ENCODE results near the gene TSPOAP1. TPM values are rescaled to one million over a fixed set of nuclear protein-coding genes. Genes with fewer than 3 reads are reported as not detected.
A peak's percentile ranks its signal among the peaks of the same experiment; 100 is the strongest.

Gene TSPOAP1
- polyA plus RNA-seq, 1 of the 3 experiments (the other 2 are of a cell fraction) = 0.79 TPM

DNA sequence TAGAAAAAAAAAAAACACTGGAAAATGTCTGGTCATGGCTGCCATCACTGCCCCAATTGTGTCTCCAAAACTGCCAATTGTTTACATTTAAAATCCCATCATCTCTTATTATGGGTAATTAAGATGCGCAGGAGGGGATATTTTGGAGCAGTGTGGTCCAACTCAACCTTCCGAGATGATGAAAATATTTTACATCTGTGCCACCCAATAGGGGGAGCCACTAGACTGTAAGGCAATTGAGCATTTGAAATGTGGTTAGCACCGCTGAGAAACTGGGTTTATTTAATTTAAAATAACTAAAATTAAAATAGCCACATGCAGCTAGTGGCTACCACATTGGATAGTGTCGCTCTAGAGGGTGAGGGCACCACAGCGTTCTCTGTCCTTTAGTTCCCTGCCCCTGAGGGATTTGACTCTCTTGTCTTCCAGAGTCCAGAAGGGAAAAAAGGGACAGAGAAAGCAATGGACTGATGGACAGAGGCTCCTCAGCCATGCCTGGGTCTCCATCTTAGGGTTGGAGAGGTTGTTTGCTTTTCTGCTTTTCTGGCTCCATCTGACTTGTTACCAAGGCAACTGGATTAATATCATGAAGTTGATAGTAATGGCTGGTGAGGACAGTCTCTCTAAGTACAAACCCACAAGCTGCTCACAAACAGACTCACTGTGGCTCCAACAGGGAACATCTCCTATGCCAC is 51.3 kb downstream of the TSPOAP1 start:
- no peaks in the 10 kb centered on the region for H4K20me1 ChIP-seq (ENCODE audit: insufficient read depth)
- TF ChIP-seq MAX (IDR thresholded peaks at IDR 0.05; ENCODE audit: low read depth) (no peak), RCOR1 (IDR thresholded peaks at IDR 0.05; ENCODE audit: low read length) (no peak), RFX5 (IDR thresholded peaks at IDR 0.05; ENCODE audit: low read length) (no peak), RAD21 (IDR thresholded peaks at IDR 0.05; ENCODE audit: low read length) (peak; percentile 57), TAF1 (IDR thresholded peaks at IDR 0.05; ENCODE audit: borderline replicate concordance, low read depth, low read length) (no peak), EP300 (IDR thresholded peaks at IDR 0.05; ENCODE audit: borderline replicate concordance in 1 of 2, low read depth in 1 of 2, low read length in 1 of 2) (no peak), GABPA (IDR thresholded peaks at IDR 0.05; ENCODE audit: low read depth) (no peak), FOXM1 (IDR thresholded peaks at IDR 0.05; ENCODE audit: low read depth) (no peak), SMC3 (IDR thresholded peaks at IDR 0.05; ENCODE audit: low read depth, low read length) (no peak), CTCF (IDR thresholded peaks at IDR 0.05) (peak; percentile 37), SIN3A (IDR thresholded peaks at IDR 0.05; ENCODE audit: borderline replicate concordance, low read depth, low read length) (no peak), NRF1 (IDR thresholded peaks at IDR 0.05; ENCODE audit: low read depth, low read length) (no peak), MXI1 (IDR thresholded peaks at IDR 0.05; ENCODE audit: low read depth, low read length) (no peak), FOXJ3 (CRISPR knock-in tag; IDR thresholded peaks at IDR 0.05) (no peak)
- POLR2A ChIA-PET = no interaction called here
- WGBS (ENCODE audit: low lambda C conversion rate) = 61% methylated on average over 5 of the region's 5 CpGs
- H3K9me2 ChIP-seq = no peaks in the 10 kb centered on the region
- H3K36me3 ChIP-seq (replicated peaks in 1 of 2; ENCODE audit: control insufficient read depth in 1 of 2, insufficient read depth in 2 of 2, low read length in 1 of 2) = no peaks in the 10 kb centered on the region
- H3F3A ChIP-seq (replicated peaks; ENCODE audit: insufficient read depth) = no peaks in the 10 kb centered on the region
- no peaks in the 10 kb centered on the region for H3K9me3 ChIP-seq
- no peaks in the 10 kb centered on the region; a peak in 1 of 4 replicates for H3K4me1 ChIP-seq (ENCODE audit: control insufficient read depth in 1 of 2, insufficient read depth in 2 of 2, low read depth in 1 of 2, low read length in 1 of 2)
- H3K79me2 ChIP-seq (ENCODE audit: insufficient read depth) = no peaks in the 10 kb centered on the region
- no peak overlapping the region for H2AFZ ChIP-seq (ENCODE audit: low read depth)
- CTCF ChIA-PET = interaction anchor here (0.9 to 3.3 kb wide), 3 partner anchors 11 to 140 kb away, joined by 3 to 13 read pairs (median 3); partner anchors contain the start of gene RNF43
- H3K4me2 ChIP-seq = no peak overlapping the region
- no peak overlapping the region for H3K27ac ChIP-seq (ENCODE audit: low read depth in 2 of 2, low read length in 1 of 2)
- no peak for DNase-seq
- H3K27me3 ChIP-seq (ENCODE audit: insufficient read depth) = peaks cover 24% of the 10 kb centered on the region
- no peak overlapping the region for H3K9ac ChIP-seq
- no peak overlapping the region for H3K4me3 ChIP-seq (ENCODE audit: low read depth in 2 of 2, low read length in 1 of 2)

DNA sequence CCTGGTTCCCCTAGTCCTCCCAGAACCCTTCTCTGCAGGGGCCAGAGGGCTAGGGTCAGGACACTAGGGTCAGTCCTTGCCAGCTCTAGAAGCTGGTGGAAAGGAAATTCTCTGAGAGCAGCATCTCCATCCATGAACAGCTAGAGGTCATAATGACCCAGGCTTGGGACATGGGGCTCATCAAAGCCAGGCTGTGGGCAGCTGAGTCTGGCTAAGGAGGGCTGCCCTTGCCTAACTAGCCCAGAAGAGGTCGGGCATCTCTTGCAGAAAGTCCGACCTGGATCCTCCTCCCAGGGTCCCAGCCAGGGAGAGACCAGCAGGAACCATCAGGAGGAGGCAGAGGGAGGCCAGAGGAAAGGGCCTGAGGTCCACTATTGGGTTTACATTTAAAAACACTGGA is 52.2 kb downstream of the TSPOAP1 start:
- Histone ChIP-seq H4K20me1 (ENCODE audit: insufficient read depth) (no peaks in the 10 kb centered on the region), H3K79me2 (ENCODE audit: insufficient read depth) (no peaks in the 10 kb centered on the region), H3K36me3 (replicated peaks in 1 of 2; ENCODE audit: control insufficient read depth in 1 of 2, insufficient read depth in 2 of 2, low read length in 1 of 2) (no peaks in the 10 kb centered on the region), H3K27ac (ENCODE audit: low read depth in 2 of 2, low read length in 1 of 2) (no peak overlapping the region), H3F3A (replicated peaks; ENCODE audit: insufficient read depth) (no peaks in the 10 kb centered on the region), H3K27me3 (ENCODE audit: insufficient read depth) (peaks cover 24% of the 10 kb centered on the region), H3K4me2 (no peak overlapping the region), H3K4me1 (ENCODE audit: control insufficient read depth in 1 of 2, insufficient read depth in 2 of 2, low read depth in 1 of 2, low read length in 1 of 2) (no peaks in the 10 kb centered on the region; a peak in 1 of 4 replicates), H3K4me3 (ENCODE audit: low read depth in 2 of 2, low read length in 1 of 2) (no peak overlapping the region), H2AFZ (ENCODE audit: low read depth) (no peak overlapping the region), H3K9me2 (no peaks in the 10 kb centered on the region), H3K9ac (no peak overlapping the region), H3K9me3 (no peaks in the 10 kb centered on the region)
- DNase-seq = peak; percentile 33
- ChIA-PET CTCF (interaction anchor here (0.9 to 3.3 kb wide), 6 partner anchors 27 to 139 kb away, joined by 3 to 13 read pairs (median 4); partner anchors contain the start of genes LPO and SUPT4H1), POLR2A (no interaction called here)
- 4% methylated on average over 2 of the region's 2 CpGs for WGBS (ENCODE audit: low lambda C conversion rate)
- TF ChIP-seq, protein P1, sequence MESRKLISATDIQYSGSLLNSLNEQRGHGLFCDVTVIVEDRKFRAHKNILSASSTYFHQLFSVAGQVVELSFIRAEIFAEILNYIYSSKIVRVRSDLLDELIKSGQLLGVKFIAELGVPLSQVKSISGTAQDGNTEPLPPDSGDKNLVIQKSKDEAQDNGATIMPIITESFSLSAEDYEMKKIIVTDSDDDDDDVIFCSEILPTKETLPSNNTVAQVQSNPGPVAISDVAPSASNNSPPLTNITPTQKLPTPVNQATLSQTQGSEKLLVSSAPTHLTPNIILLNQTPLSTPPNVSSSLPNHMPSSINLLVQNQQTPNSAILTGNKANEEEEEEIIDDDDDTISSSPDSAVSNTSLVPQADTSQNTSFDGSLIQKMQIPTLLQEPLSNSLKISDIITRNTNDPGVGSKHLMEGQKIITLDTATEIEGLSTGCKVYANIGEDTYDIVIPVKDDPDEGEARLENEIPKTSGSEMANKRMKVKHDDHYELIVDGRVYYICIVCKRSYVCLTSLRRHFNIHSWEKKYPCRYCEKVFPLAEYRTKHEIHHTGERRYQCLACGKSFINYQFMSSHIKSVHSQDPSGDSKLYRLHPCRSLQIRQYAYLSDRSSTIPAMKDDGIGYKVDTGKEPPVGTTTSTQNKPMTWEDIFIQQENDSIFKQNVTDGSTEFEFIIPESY (IDR thresholded peaks at IDR 0.05; ENCODE audit: borderline replicate concordance, low read depth) = no peak
- no peak for TF ChIP-seq TCF12 (IDR thresholded peaks at IDR 0.05)
- TF ChIP-seq GABPA (IDR thresholded peaks at IDR 0.05; ENCODE audit: low read depth) = no peak
- TF ChIP-seq MXI1 (IDR thresholded peaks at IDR 0.05; ENCODE audit: low read depth, low read length) = no peak
- no peak for TF ChIP-seq FOXM1 (IDR thresholded peaks at IDR 0.05; ENCODE audit: low read depth)
- TF ChIP-seq, protein P2, sequence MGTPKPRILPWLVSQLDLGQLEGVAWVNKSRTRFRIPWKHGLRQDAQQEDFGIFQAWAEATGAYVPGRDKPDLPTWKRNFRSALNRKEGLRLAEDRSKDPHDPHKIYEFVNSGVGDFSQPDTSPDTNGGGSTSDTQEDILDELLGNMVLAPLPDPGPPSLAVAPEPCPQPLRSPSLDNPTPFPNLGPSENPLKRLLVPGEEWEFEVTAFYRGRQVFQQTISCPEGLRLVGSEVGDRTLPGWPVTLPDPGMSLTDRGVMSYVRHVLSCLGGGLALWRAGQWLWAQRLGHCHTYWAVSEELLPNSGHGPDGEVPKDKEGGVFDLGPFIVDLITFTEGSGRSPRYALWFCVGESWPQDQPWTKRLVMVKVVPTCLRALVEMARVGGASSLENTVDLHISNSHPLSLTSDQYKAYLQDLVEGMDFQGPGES (IDR thresholded peaks at IDR 0.05; ENCODE audit: low read depth, low read length) = no peak
- no peak for TF ChIP-seq SMC3 (IDR thresholded peaks at IDR 0.05; ENCODE audit: low read depth, low read length)
- no peak for TF ChIP-seq CTCF (IDR thresholded peaks at IDR 0.05)
- no peak for TF ChIP-seq EZH2phosphoT487 (IDR thresholded peaks at IDR 0.05; ENCODE audit: borderline replicate concordance, low read depth)

Measured in SK-N-SH (cell line).